ENCODE data around the gene CDH4.

Gene CDH4

DNA sequence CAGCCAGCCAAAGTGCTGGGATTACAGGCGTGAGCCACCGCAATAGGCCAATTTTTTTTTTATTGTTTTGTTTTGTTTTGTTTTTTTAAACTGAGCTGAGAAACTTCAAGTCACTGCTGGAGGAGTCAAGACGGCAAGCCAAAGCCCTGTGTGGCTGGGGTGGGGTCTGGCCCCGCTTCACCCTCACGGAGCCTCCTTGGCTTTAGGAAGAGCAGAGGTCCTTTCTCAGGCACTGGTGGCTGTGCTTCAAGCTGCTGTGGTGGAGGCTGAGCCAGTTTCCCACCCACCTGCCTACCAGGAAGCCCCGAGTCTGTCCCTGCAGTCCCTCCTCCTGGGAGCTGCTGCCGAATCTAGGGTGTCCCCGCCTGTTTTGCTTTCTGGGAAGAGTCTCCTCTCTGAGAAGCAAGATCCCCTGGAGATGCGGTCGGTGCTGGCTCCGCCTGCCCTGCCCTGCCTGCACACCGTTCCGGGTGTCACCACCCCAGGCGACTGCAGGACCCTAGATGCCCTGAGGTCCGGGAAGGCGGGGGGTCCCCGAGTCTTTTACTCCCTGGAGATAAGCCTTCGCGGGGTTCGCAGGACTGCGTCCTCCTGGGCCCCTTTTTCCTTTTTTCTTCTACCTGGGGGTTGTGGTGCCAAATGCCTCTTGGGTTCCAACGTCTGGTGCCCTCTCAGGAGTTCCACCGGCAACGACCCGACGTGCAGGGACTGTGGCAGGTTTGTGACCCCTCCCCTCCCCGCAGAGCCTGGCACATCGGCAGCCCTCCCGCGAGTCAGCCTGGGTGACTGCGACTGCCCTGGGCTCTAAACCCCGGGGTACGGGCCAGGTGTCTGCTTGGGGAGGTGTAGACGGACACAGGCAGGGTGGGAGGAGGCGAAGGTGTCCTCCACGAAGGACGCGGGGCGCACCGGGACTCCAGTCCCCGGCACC lies 712.9 kb downstream of the CDH4 start:
- no peak overlapping the region for H3K4me3 ChIP-seq (ENCODE audit: low read depth, low read length)
- TF ChIP-seq, protein P1, sequence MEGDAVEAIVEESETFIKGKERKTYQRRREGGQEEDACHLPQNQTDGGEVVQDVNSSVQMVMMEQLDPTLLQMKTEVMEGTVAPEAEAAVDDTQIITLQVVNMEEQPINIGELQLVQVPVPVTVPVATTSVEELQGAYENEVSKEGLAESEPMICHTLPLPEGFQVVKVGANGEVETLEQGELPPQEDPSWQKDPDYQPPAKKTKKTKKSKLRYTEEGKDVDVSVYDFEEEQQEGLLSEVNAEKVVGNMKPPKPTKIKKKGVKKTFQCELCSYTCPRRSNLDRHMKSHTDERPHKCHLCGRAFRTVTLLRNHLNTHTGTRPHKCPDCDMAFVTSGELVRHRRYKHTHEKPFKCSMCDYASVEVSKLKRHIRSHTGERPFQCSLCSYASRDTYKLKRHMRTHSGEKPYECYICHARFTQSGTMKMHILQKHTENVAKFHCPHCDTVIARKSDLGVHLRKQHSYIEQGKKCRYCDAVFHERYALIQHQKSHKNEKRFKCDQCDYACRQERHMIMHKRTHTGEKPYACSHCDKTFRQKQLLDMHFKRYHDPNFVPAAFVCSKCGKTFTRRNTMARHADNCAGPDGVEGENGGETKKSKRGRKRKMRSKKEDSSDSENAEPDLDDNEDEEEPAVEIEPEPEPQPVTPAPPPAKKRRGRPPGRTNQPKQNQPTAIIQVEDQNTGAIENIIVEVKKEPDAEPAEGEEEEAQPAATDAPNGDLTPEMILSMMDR (IDR thresholded peaks at IDR 0.05; ENCODE audit: insufficient read depth, low read length, missing control alignments) = no peak
- no peak for DNase-seq (ENCODE audit: low read depth, low spot score)
- ChIA-PET POLR2A (no interaction called here), CTCF (no interaction called here)

DNA sequence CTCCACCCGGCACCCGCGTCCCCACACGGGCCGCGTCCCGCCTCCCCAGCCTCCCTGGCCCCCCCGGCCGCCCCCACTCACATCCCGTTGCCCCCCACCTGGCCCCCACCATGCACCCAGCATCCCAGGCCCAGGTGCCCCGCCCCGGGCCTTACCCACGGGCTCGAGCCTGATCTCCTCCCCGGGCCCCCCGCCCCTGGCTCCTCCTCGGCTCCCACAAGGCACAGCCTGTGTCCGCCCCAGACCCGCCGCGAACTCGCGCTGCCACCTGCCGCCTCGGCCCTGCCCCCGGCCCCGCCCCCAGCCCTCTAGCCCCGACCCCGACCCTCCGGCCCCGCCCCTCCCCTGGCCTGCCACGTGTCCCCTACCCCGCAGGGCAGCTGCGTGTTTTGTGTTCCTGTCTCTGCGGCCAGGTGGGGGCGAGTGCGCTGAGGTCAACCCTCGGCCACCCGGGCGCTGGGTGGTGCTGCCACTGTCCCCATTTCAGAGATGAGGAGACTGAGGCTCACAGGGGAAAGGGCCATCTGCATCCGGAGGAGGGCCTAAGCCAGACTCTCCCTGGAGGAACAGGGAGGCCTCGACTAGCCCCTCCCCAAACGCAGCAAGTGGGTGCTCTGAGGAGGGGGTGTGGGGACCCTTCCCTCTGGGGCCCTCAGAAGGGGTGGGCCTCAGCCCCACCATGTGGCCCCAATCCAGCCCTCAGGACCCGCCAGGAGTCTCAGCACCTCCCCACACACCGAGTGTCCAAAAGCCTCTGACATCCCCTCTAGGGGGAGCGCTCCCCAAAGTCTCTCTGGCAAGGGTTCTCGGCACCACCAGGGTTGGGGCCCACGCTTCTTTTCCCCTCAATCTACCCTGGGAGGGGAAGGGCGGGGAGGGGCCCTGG lies 713.8 kb downstream of the CDH4 start:
- CTCF ChIA-PET = no interaction called here
- no peak for DNase-seq (ENCODE audit: low read depth, low spot score)

DNA sequence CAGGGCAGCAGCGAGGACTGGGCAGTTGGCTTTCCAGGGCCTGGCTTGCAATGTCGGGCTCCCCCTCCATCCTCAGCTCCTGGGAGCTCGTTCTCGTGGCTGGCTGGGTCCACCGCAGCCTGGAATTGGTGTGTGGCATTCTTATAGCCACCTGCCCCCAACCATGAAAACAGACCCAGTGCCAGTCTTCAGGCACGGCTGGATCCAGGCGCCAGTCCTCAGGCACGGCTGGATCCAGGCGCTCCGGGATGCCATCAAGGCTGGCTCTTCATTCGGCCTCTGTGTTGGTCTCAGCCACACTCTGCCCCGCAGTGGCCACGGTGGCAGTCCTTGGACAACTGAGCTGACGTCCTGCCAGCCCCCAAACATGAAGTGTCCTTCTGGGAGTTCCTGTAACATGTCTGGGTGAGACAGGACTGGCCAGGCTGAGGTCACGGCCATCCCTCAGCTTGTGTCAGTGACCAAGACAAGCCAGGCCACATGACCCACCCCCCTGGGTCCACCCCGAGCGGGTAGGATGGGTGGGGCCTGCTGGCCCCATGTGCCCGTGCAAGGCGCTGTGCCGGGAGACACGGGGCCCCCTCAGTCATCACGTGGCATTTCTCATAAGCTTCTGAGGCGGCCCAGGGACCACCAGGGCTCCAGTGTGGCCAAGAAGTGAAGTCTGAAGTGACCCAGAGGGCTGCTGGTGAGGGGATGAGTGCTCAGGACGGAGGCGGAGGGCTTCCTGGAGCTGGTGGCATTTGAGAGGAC lies 714.6 kb downstream of the CDH4 start:
- CTCF ChIA-PET = no interaction called here

More for the DNA sequence above, 713.8 kb downstream of the CDH4 start:
- TF ChIP-seq, protein P1 (IDR thresholded peaks at IDR 0.05; ENCODE audit: insufficient read depth, low read length, missing control alignments) = no peak
- POLR2A ChIA-PET = no interaction called here
- H3K4me3 ChIP-seq (ENCODE audit: low read depth, low read length) = no peak overlapping the region

DNA sequence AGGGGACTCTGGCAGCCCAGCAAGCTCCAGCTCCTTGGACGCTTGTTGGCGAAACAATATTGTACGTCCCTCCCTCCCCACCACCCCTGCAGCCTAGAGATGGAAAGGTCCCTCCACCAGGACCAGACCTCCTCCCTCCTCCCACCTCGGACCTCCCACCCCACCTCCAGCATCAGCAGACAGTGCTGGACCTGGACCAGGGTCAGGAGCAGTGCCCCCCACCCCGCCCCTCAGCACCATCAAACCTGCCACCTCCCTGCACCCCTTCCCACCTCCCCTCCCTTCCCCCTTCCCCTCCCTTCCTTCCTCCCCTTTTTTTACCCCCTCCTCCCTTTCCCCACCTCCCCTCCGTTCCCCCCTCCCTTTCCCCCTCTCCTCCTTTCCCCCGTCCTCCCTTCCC lies 715.2 kb downstream of the CDH4 start:
- CTCF ChIA-PET = no interaction called here
- H3K4me3 ChIP-seq (ENCODE audit: low read depth, low read length) = no peak overlapping the region
- DNase-seq (ENCODE audit: low read depth, low spot score) = no peak
- POLR2A ChIA-PET = no interaction called here
- TF ChIP-seq, protein P1 (IDR thresholded peaks at IDR 0.05; ENCODE audit: insufficient read depth, low read length, missing control alignments) = no peak

More for the DNA sequence above, 714.6 kb downstream of the CDH4 start:
- POLR2A ChIA-PET = no interaction called here
- TF ChIP-seq, protein P1 (IDR thresholded peaks at IDR 0.05; ENCODE audit: insufficient read depth, low read length, missing control alignments) = no peak
- DNase-seq (ENCODE audit: low read depth, low spot score) = no peak
- no peak overlapping the region for H3K4me3 ChIP-seq (ENCODE audit: low read depth, low read length)

DNA sequence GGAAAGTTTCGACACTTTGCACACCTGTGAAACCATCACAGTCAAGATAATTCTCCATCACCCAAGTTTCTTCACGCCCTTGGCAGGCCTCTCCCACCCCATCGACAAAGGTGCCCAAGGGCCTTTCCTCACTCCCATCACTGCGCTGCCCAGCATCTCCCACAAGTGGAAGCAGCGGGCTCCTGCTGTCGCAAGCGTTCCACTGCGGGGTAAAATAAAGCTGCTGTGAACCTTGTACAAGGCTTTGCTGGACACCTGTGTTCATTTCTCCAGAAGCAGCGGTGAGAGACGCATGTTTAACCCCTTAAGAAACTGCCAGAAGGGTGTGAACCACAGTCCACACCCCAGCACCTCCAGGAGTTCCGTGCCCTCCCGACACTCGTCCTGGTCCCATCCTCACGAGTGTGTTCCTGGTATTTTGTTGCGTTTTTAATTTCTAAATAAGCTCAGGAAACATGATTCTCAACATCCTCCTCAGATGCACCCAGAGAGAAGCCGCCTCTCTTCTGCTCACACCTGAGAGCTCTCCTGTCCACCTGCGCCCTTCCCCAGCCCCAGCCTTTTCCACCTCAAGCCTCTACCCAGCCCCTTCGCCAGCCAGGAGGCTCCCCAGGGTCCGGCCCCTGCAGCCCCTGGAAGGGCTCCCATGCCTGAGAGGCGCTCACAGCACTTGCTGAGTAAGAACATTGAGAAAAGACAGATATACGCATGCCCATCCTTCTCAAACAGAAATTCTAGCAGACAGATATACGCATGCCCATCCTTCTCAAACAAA lies 716.2 kb downstream of the CDH4 start:
- TF ChIP-seq, protein P1 (IDR thresholded peaks at IDR 0.05; ENCODE audit: insufficient read depth, low read length, missing control alignments) = no peak
- CTCF ChIA-PET = no interaction called here
- no peak for DNase-seq (ENCODE audit: low read depth, low spot score)
- no peak overlapping the region for H3K4me3 ChIP-seq (ENCODE audit: low read depth, low read length)
- POLR2A ChIA-PET = no interaction called here

Data from AG04449 (cell line).